Measurements from ENCODE around the gene ZNF385A. TPM values are rescaled to one million over a fixed set of nuclear protein-coding genes. Genes with fewer than 3 reads are reported as not detected.

The ZNF385A gene
- total and polyA plus RNA-seq, 2 of the 8 experiments (the other 6 are each of a cell fraction or from before 2014, with no cell fraction given) = 5.2 to 14.3 TPM

DNA sequence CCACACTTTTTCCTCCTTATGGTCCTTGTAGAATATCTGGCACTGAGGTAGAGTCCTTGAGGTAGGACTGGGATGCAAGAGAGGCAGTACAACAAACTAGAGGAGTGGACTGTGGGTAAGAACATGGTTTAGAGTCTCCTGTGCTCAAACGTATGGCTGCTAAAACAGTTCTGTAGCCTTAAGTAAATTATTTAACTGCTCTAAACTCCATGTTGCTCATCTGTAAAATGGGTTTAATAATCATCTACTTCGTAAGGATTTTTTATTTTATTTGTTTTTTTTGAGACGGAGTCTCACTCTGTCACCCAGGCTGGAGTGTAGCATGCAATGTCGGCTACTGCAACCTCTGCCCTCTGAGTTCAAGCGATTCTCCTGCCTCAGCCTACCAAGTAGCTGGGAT, 63.2 kb downstream of the ZNF385A start:
- no peak overlapping the region for H2BK5ac ChIP-seq (ENCODE audit: low read depth, low read length)
- TF ChIP-seq SAP30 (IDR thresholded peaks at IDR 0.05; ENCODE audit: insufficient read depth, insufficient replicate concordance, low read length) = no peak
- TF ChIP-seq CBX8 (IDR thresholded peaks at IDR 0.05; ENCODE audit: borderline replicate concordance, low read depth, low read length) = no peak
- TF ChIP-seq SP4 (IDR thresholded peaks at IDR 0.05; ENCODE audit: low read length) = no peak
- H2BK20ac ChIP-seq (ENCODE audit: low read length) = no peak overlapping the region
- H3K27me3 ChIP-seq (replicated peaks in 1 of 4; ENCODE audit: control insufficient read depth in 3 of 4, extremely low read depth in 1 of 4, insufficient read depth in 3 of 4, low read length in 3 of 4) = no peaks in the 10 kb centered on the region
- no peak overlapping the region for H3K27ac ChIP-seq (ENCODE audit: low read depth, low read length)
- peaks cover 0 to 2% (median under 1%) of the 10 kb centered on the region in 4 experiments; a peak in 2 of 7 replicates for H3K4me1 ChIP-seq (replicated peaks in 1 of 4; ENCODE audit: control insufficient read depth in 3 of 4, insufficient read depth in 4 of 4, low read length in 3 of 4)
- 87% methylated on average over 5 of the region's 5 CpGs; no CpG with 5 or more reads in 1 of the 2 experiments for WGBS, 2 experiments (ENCODE audit: extremely low coverage in 1 of 2, insufficient coverage in 1 of 2, insufficient read length in 1 of 2, insufficient replicate concordance in 2 of 2, low coverage in 1 of 2, low lambda C conversion rate in 2 of 2, missing lambda C conversion rate in 1 of 2)
- H3K9ac ChIP-seq (replicated peaks in 1 of 4; ENCODE audit: extremely low read depth in 1 of 4, low read depth in 3 of 4, low read length in 3 of 4) = no peak overlapping the region
- no peak overlapping the region for H2BK120ac ChIP-seq (replicated peaks; ENCODE audit: low read depth, low read length)
- H3K23ac ChIP-seq (ENCODE audit: insufficient read length) = peak overlapping the region; percentile 96
- H3K9me3 ChIP-seq (ENCODE audit: insufficient read depth in 2 of 2, low read depth in 1 of 2, low read length in 1 of 2) = no peaks in the 10 kb centered on the region
- H2BK12ac ChIP-seq (ENCODE audit: low read depth, low read length) = no peak overlapping the region
- no peak overlapping the region for H4K91ac ChIP-seq (replicated peaks; ENCODE audit: insufficient read length, low read length)
- H3K79me2 ChIP-seq (ENCODE audit: control insufficient read depth in 1 of 2, insufficient read depth in 2 of 2, low read length in 2 of 2) = peaks cover 0 to 5% of the 10 kb centered on the region in 2 experiments; a peak in 1 of 4 replicates
- DNase-seq (ENCODE audit: low read depth in 1 of 2, low spot score in 2 of 2) (no peak), FAIRE-seq (no peak)
- peaks cover 3% of the 10 kb centered on the region; the same call in 1 of the 2 replicates for H3K79me1 ChIP-seq (ENCODE audit: low read depth, low read length)
- no peak overlapping the region for H2AFZ ChIP-seq (ENCODE audit: low read length)
- H3K56ac ChIP-seq (replicated peaks; ENCODE audit: insufficient read length, low read depth, low read length) = no peak overlapping the region
- no peak overlapping the region for H3K4me2 ChIP-seq (ENCODE audit: insufficient read depth in 1 of 2, low read depth in 2 of 2, low read length in 2 of 2)
- no peak overlapping the region for H3K4ac ChIP-seq (replicated peaks; ENCODE audit: insufficient read length, low read depth, low read length)
- no peak overlapping the region for H4K8ac ChIP-seq (ENCODE audit: extremely low read depth, insufficient read depth, low read length)
- POLR2A ChIA-PET (ENCODE audit: partially characterized antibody) = interaction anchor here (0.9 to 5.6 kb wide), 8 partner anchors 17 to 62 kb away, joined by 3 to 28 read pairs (median 6); partner anchors contain the start of genes CBX5 and HNRNPA1
- no peak overlapping the region for H2AK5ac ChIP-seq (ENCODE audit: low read depth, low read length)
- H4K5ac ChIP-seq (ENCODE audit: insufficient read length, low read depth, low read length) = no peak overlapping the region
- H3K23me2 ChIP-seq (ENCODE audit: low read depth, low read length) = 0 out of 2 replicates have a peak, but pooled peaks cover 4% of the 10 kb centered on the region
- no peak overlapping the region for H3K14ac ChIP-seq (ENCODE audit: insufficient read length)
- H2BK15ac ChIP-seq (ENCODE audit: low read length) = no peak overlapping the region
- H4K20me1 ChIP-seq (replicated peaks in 1 of 2; ENCODE audit: control insufficient read depth in 1 of 2, insufficient read depth in 2 of 2, low read length in 2 of 2) = no peaks in the 10 kb centered on the region
- H3K18ac ChIP-seq (ENCODE audit: extremely low read depth, low read length) = no peak overlapping the region
- H3K36me3 ChIP-seq (ENCODE audit: control insufficient read depth in 2 of 4, insufficient read depth in 4 of 4, low read length in 3 of 4) = no peaks in the 10 kb centered on the region; a peak in 1 of 8 replicates
- CTCF ChIA-PET (ENCODE audit: partially characterized antibody) = interaction anchor here (0.6 to 34.6 kb wide), 9 partner anchors 12 to 1131 kb away, joined by 3 to 618 read pairs (median 4); partner anchors contain the start of gene NFE2
- no peak overlapping the region for H3K4me3 ChIP-seq (ENCODE audit: extremely low read depth in 1 of 4, insufficient read depth in 2 of 4, low read depth in 3 of 4, low read length in 4 of 4)
